Measurements from ENCODE around the gene SIVA1. TPM values are rescaled to one million over a fixed set of nuclear protein-coding genes. Genes with fewer than 3 reads are reported as not detected.

Gene SIVA1
- total RNA-seq, 6 experiments from 2014 or later, result 38.1 to 252 (median 50.6) TPM

DNA sequence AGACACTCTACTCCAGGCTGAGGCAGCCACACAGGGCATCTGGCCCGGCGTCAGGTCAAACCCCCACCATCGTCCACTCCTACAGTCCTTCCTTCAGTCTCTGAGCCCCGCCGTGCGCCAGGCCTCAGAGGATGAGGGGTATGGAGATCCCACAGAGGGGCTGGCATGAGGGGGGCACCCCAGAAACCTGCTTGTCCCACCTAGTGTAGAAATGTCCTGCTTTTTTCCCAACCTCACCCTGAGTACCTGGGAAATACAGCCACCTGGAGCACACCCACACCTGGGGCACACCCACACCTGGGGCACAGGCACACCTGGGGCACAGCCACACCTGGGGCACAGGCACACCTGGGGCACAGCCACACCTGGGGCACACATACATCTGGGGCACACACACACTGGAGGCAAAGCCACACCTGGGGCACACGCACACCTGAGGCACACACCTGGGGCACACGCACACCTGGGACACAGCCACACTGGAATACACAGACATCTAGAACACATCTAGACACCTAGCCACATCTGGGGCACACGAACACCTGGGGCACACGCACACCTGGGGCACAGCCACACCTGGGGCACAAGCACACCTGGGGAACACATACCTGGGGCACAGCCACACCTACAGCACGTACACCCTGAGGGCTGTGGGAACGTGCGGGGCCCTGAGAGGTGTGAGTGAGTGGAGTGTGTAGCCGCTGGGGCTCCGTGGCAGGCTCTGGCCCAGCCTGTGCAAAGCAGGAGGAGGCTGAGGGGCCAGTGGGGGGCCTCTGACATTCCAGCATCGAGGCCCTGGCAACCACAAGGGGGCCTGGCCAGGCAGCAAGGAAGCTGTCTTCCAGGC is 24.2 kb downstream of the SIVA1 start:
- Histone ChIP-seq H3K36me3 (peaks cover 0 to 18% (median 5%) of the 10 kb centered on the region in 4 donors), H3K4me1 (no peaks in the 10 kb centered on the region), H3K4me3 (no peak overlapping the region), H3K27ac (no peak overlapping the region), H3K9me3 (no peaks in the 10 kb centered on the region), H3K27me3 (no peaks in the 10 kb centered on the region)
- intact Hi-C loops (cut with DNase I), result no loop called here
- TF ChIP-seq POLR2A (IDR thresholded peaks at IDR 0.05), result no peak
- TF ChIP-seq, protein P1, sequence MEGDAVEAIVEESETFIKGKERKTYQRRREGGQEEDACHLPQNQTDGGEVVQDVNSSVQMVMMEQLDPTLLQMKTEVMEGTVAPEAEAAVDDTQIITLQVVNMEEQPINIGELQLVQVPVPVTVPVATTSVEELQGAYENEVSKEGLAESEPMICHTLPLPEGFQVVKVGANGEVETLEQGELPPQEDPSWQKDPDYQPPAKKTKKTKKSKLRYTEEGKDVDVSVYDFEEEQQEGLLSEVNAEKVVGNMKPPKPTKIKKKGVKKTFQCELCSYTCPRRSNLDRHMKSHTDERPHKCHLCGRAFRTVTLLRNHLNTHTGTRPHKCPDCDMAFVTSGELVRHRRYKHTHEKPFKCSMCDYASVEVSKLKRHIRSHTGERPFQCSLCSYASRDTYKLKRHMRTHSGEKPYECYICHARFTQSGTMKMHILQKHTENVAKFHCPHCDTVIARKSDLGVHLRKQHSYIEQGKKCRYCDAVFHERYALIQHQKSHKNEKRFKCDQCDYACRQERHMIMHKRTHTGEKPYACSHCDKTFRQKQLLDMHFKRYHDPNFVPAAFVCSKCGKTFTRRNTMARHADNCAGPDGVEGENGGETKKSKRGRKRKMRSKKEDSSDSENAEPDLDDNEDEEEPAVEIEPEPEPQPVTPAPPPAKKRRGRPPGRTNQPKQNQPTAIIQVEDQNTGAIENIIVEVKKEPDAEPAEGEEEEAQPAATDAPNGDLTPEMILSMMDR (IDR thresholded peaks at IDR 0.05), result no peak
- no peak for DNase-seq
- 93% methylated on average over 8 of the region's 16 CpGs for WGBS (ENCODE audit: insufficient coverage, low coverage, low lambda C conversion rate, missing lambda C conversion rate)
- no peak for ATAC-seq

DNA sequence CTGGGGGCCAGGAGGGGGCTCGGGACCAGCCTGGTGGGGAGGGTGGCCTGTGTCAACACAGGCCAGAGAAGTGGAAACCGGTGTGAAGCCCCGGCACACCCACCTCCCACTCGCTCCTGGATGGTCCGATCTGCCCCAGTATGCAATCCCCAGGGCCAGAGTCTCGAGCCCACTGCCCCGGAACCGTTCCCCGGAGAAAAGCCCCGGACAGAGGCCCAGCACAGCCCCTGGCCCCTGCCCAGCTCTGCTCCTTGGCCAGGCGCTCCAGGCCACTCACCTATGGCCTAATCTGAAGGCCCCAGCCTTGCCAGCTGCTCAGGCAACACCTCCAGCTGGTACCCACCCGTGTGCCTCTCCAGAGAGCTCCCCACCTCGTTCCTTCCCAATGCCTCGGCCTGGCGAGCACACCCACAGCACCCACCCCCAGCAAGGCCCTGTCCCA is 24.9 kb downstream of the SIVA1 start:
- no peak overlapping the region for H3K4me3 ChIP-seq
- intact Hi-C loops (cut with DNase I), result no loop called here
- H3K4me1 ChIP-seq, result no peaks in the 10 kb centered on the region
- no peaks in the 10 kb centered on the region for H3K9me3 ChIP-seq
- WGBS (ENCODE audit: insufficient coverage, low coverage, low lambda C conversion rate, missing lambda C conversion rate), result no CpG with 5 or more reads among the region's 15 CpGs
- DNase-seq (no peak), ATAC-seq (no peak)
- TF ChIP-seq, protein P1 (IDR thresholded peaks at IDR 0.05), result no peak
- no peak for TF ChIP-seq POLR2A (IDR thresholded peaks at IDR 0.05)
- no peak overlapping the region for H3K27ac ChIP-seq
- H3K36me3 ChIP-seq, result peaks cover 0 to 12% (median 2%) of the 10 kb centered on the region in 4 donors
- no peaks in the 10 kb centered on the region for H3K27me3 ChIP-seq

DNA sequence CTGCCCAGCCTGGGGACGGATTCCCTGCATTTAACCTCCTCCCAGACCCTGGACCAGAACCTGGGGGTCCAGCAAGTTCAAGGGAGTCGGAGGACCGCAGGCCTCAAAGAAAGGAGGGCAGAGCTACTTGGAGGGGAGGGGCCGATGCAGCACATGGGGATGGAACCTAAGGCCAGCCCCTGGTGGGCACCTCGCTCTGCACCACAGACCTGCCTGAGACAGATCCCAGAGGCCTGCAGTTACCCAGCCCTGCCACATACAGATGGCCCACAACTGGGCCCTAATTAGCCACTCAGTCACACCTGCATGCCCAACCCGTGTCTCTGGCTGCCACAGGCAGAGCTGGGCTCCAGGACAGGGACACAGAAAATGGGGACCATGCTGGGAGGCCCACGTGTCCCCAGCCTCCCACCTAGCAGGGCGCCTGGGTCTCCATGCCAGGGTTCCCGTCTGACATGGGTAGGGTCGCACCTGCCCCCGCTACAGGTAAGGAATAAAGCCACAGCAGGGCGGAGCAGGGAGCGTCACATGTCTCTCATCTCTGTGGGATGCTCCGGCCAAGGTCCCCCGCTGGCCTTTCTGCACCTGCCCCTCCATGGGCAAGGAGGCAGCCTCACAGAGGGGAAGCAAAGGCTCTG is 25.9 kb downstream of the SIVA1 start:
- no peak overlapping the region for H3K27ac ChIP-seq
- intact Hi-C loops (cut with DNase I), result no loop called here
- no peaks in the 10 kb centered on the region for H3K27me3 ChIP-seq
- TF ChIP-seq POLR2A (IDR thresholded peaks at IDR 0.05), result no peak
- TF ChIP-seq, protein P1 (IDR thresholded peaks at IDR 0.05), result no peak
- no peak overlapping the region for H3K4me3 ChIP-seq
- H3K9me3 ChIP-seq, result no peaks in the 10 kb centered on the region
- WGBS (ENCODE audit: insufficient coverage, low coverage, low lambda C conversion rate, missing lambda C conversion rate), result no CpG with 5 or more reads among the region's 15 CpGs
- no peak for ATAC-seq
- H3K36me3 ChIP-seq, result peaks cover 0 to 7% (median 0%) of the 10 kb centered on the region in 4 donors
- no peaks in the 10 kb centered on the region for H3K4me1 ChIP-seq
- no peak for DNase-seq

DNA sequence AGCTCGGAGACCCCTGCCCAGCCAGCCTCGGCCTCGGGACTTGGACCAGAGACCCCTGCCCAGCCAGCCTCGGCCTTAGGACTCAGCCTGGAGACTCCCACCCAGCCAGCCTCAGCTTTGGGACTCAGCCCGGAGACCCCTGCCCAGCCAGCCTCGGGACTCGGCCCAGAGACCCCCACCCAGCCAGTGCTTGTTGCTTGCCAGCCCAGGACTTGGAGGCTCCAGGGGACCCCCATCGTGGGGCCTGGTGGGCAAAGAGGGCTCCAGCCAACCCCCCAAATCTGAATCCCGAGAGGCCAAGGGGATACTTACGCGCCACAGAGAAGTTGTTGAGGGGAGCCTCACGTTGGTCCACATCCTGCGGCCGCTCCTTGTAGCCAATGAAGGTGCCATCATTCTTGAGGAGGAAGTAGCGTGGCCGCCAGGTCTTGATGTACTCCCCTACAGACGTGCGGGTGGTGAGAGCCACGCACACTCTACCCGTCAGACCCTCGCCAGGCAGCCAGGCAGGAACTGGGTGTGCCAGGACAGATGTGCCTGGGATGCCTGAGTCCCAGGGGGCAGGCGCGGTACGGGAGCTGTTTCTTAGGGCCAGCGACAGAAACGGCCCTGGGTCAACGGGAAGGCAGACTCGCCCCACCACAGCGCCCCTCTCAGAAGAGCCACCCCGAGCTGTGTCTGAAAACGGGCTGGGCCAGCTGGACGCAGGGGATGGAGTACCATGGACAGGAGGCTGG is 27.0 kb downstream of the SIVA1 start:
- no peak for TF ChIP-seq POLR2A (IDR thresholded peaks at IDR 0.05)
- TF ChIP-seq, protein P1 (IDR thresholded peaks at IDR 0.05), result no peak

More for the DNA sequence above, 27.0 kb downstream of the SIVA1 start:
- Histone ChIP-seq H3K4me1 (no peaks in the 10 kb centered on the region), H3K36me3 (peaks cover 0 to 3% (median 0%) of the 10 kb centered on the region in 4 donors), H3K27ac (no peak overlapping the region), H3K9me3 (no peaks in the 10 kb centered on the region), H3K27me3 (no peaks in the 10 kb centered on the region), H3K4me3 (no peak overlapping the region)
- intact Hi-C loops (cut with DNase I), result no loop called here
- WGBS (ENCODE audit: insufficient coverage, low coverage, low lambda C conversion rate, missing lambda C conversion rate), result no CpG with 5 or more reads among the region's 32 CpGs
- DNase-seq (no peak), ATAC-seq (no peak)

Measured in right lobe of liver (tissue), 6 donors.